B cell (primary cell): Measurements from ENCODE around the gene SENP1. TPM values are rescaled to one million over a fixed set of nuclear protein-coding genes. Genes with fewer than 3 reads are reported as not detected.

ENCODE experiments used
- ATAC-seq: fragments of 200-7000 bp; cut with Tn5 transposase; one replicate; pipeline ENCODE4 v1.10.0; 2021; ENCODE audit warnings: low read depth, mild to moderate bottlenecking, moderate number of reproducible peaks, moderate library complexity
- CTCF ChIA-PET: fragments of 350-600 bp; sonication (Branson Sonifier 250); formaldehyde crosslinking; loops from one replicate; lab custom pipeline; 2021; ENCODE audit warnings: antibody characterized with exemption, inconsistent platforms; lab: Charles Lee
- POLR2A ChIA-PET: fragments of 350-600 bp; sonication (Branson Sonifier 250); formaldehyde crosslinking; loops from one replicate; lab custom pipeline; 2021; ENCODE audit warnings: antibody characterized with exemption; lab: Charles Lee
- DNase-seq: peaks from one replicate; pipeline ENCODE4 v3.0.0; 2013
- H2AFZ ChIP-seq: 2 replicates; pipeline ENCODE4 v1.6.1; 2012; ENCODE audit warnings: mild to moderate bottlenecking, low read depth, low read length; ENCODE audit not compliant: insufficient read depth, poor library complexity, severe bottlenecking
- H3K27ac ChIP-seq, 2 donors: 1 replicate in 1 of 2; 2 replicates in 1 of 2; pipeline ENCODE4 v1.5.1; 2012 to 2013; ENCODE audit warnings: low read length in 2 of 2, mild to moderate bottlenecking in 2 of 2, moderate library complexity in 1 of 2
- H3K27me3 ChIP-seq, 4 experiments: fragments of 200-600 bp in 1 of 4; sonication (generic) in 1 of 4; replicated peaks in 1 of 4; 1 replicate in 2 of 4; 2 replicates in 2 of 4; pipeline versions ENCODE4 v1.6.1 to v1.7.0; 2013 to 2016; ENCODE audit warnings: low read length in 3 of 4, mild to moderate bottlenecking in 2 of 4, mixed read lengths in 1 of 4, moderate library complexity in 1 of 4; ENCODE audit not compliant: insufficient read depth in 4 of 4, control insufficient read depth in 3 of 4; ENCODE audit errors: control extremely low read depth in 1 of 4
- H3K36me3 ChIP-seq, 2 experiments: replicated peaks in 1 of 2; 1 replicate in 1 of 2; 2 replicates in 1 of 2; pipeline versions ENCODE4 v1.6.1 to v1.7.1; 2013; ENCODE audit warnings: low read length in 1 of 2; ENCODE audit not compliant: insufficient read depth in 2 of 2, control insufficient read depth in 1 of 2; ENCODE audit errors: control extremely low read depth in 1 of 2, extremely low read depth in 1 of 2
- H3K4me1 ChIP-seq, 2 donors: fragments of 200-600 bp in 1 of 2; sonication (generic) in 1 of 2; 1 replicate in 1 of 2; 2 replicates in 1 of 2; pipeline versions ENCODE4 v1.5.1 to v1.6.1; 2013 to 2017; ENCODE audit warnings: low read length in 2 of 2; ENCODE audit not compliant: control insufficient read depth in 2 of 2, insufficient read depth in 2 of 2
- H3K4me2 ChIP-seq: replicated peaks from 2 replicates; pipeline ENCODE3; 2012; ENCODE audit warnings: mild to moderate bottlenecking, low read depth, low read length; ENCODE audit not compliant: poor library complexity, severe bottlenecking
- H3K4me3 ChIP-seq, 5 experiments: fragments of 200-600 bp in 1 of 5; sonication (generic) in 1 of 5; 1 replicate in 3 of 5; 2 replicates in 2 of 5; pipeline versions ENCODE4 v1.5.1 to v1.7.0; 2011 to 2016; ENCODE audit warnings: low read length in 4 of 5, mild to moderate bottlenecking in 4 of 5, low read depth in 2 of 5, control low read depth in 1 of 5, moderate library complexity in 1 of 5; ENCODE audit not compliant: insufficient read depth in 1 of 5; ENCODE audit errors: control extremely low read depth in 1 of 5, extremely low read depth in 1 of 5
- H3K79me2 ChIP-seq: fragments of 200-600 bp; sonication (generic); one replicate; pipeline ENCODE4 v1.6.0; 2016; ENCODE audit warnings: low read length; ENCODE audit not compliant: control insufficient read depth, insufficient read depth
- H3K9ac ChIP-seq: fragments of 200-600 bp; sonication (generic); 2 replicates; pipeline ENCODE4 v1.6.1; 2017; ENCODE audit warnings: mild to moderate bottlenecking, low read length, moderate library complexity
- H3K9me3 ChIP-seq, 3 donors: one replicate each; pipeline versions ENCODE4 v1.6.1 to v1.7.1; 2013; ENCODE audit warnings: low read length in 2 of 3; ENCODE audit not compliant: control insufficient read depth in 2 of 3, insufficient read depth in 1 of 3; ENCODE audit errors: control extremely low read depth in 1 of 3
- H4K20me1 ChIP-seq: 2 replicates; pipeline ENCODE4 v1.6.0; 2012; ENCODE audit warnings: mild to moderate bottlenecking, low read length; ENCODE audit not compliant: insufficient read depth, control insufficient read depth, poor library complexity, severe bottlenecking
- H3K27ac Mint-ChIP-seq: one replicate; pipeline ENCODE4 v1.8.0; 2021; ENCODE audit warnings: mixed read lengths
- H3K27me3 Mint-ChIP-seq: one replicate; pipeline ENCODE4 v1.8.0; 2021; ENCODE audit warnings: mixed read lengths
- H3K4me1 Mint-ChIP-seq: one replicate; pipeline ENCODE4 v1.8.0; 2021; ENCODE audit warnings: mixed read lengths
- H3K4me3 Mint-ChIP-seq: one replicate; pipeline ENCODE4 v1.8.0; 2021; ENCODE audit warnings: mixed read lengths
- H3K9me3 Mint-ChIP-seq: one replicate; pipeline ENCODE4 v1.8.0; 2022; ENCODE audit warnings: mixed read lengths; ENCODE audit not compliant: insufficient read depth
- CTCF ChIP-seq: fragments of 200-600 bp; IDR thresholded peaks from one replicate; pipeline ENCODE4 v1.8.0; 2022; ENCODE audit warnings: antibody characterized with exemption, mild to moderate bottlenecking
- EZH2 ChIP-seq: IDR thresholded peaks from 2 replicates; pipeline ENCODE4 v1.6.1; 2012; ENCODE audit warnings: borderline replicate concordance, low read depth, mild to moderate bottlenecking, moderate library complexity, low read length; ENCODE audit not compliant: insufficient read depth, poor library complexity, severe bottlenecking
- WGBS: methylation state at CpG from one replicate; pipeline ENCODE4 v1.1.5; 2013; ENCODE audit warnings: missing lambda C conversion rate; ENCODE audit not compliant: insufficient coverage; 5-methylcytosine and 5-hydroxymethylcytosine counted together
- intact Hi-C: fragments of 100-400 bp; cut with micrococcal nuclease; formaldehyde crosslinking; loops from one replicate; pipeline ENCODE4 v1.10.0; 2022
- polyA plus RNA-seq: library from polyadenylated mRNA; depleted of rRNA; stranded (reverse); fragments of >200 nt; gene quantifications from 2 replicates; pipeline ENCODE4 v1.2.3, GENCODE V29; 2012
- total RNA-seq, 2 donors: library from RNA; stranded (reverse); fragments of 120-200 nt in 1 of 2; gene quantifications; 1 replicate in 1 of 2; 2 replicates in 1 of 2; pipeline versions ENCODE4 v1.2.3 to v1.2.4, GENCODE V29; 2013 to 2022

Gene SENP1
- total and polyA plus RNA-seq, 2 donors (not counting 1 experiment from before 2014, with no cell fraction given) = 7.3 to 44.8 TPM

DNA sequence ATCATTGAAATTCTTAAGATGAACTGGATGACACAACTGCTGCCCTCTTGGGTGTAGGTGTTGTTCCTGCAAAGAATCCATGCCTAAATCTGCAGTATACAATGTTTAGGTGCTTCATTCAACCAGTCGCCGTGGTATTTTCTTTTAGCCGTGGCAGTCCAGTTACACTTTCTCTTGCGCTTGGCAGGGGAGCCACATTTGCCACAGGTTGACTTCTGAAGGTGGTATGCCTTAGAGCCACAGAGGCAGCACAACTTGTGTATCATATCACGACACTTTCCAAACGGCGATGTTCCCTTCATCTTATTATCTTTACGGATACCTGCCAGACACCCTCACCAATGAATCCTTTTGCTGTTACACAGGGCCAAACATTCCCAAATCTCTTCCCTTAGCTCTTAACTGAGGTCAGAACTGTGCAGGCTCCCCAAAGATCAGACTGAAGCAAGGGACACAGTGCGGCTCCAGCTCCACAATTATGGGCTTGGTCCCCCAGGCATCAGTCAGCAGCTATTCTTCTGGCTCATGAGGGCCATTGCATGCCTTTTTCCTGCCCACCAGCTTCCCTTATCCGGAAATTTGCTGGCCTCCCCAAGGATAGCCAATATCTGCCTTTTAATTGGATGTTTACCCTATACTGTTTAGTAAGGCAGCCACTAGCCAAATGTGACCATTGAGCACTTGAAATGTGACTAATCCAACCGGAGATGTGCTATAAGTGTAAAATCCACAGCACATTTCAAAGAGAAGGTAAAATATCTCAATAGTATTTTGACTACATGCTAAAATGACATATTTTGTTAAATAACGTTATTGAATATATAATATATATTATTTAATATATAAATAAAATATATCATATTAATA lies 50.7 kb downstream of the SENP1 start:
- ATAC-seq (no peak), DNase-seq (no peak)
- WGBS = over 99% methylated on average over 10 of the region's 12 CpGs
- POLR2A ChIA-PET = no interaction called here
- no peak overlapping the region for H3K4me3 ChIP-seq
- H3K9ac ChIP-seq = no peak overlapping the region
- TF ChIP-seq EZH2 (no peak), CTCF (no peak)
- peaks cover 7 to 23% of the 10 kb centered on the region in 2 experiments for H3K36me3 ChIP-seq
- intact Hi-C loops = no loop called here
- H4K20me1 ChIP-seq = no peaks in the 10 kb centered on the region
- Mint-ChIP-seq H3K4me3 (no peak overlapping the region), H3K4me1 (no peaks in the 10 kb centered on the region), H3K27me3 (no peaks in the 10 kb centered on the region), H3K9me3 (no peaks in the 10 kb centered on the region), H3K27ac (no peak overlapping the region)
- no peaks in the 10 kb centered on the region for H3K4me1 ChIP-seq
- H3K27ac ChIP-seq = no peak overlapping the region
- no peak overlapping the region for H2AFZ ChIP-seq
- H3K9me3 ChIP-seq = peaks cover 0 to 11% (median 0%) of the 10 kb centered on the region in 3 donors
- H3K79me2 ChIP-seq = no peaks in the 10 kb centered on the region
- CTCF ChIA-PET = no interaction called here
- no peaks in the 10 kb centered on the region for H3K27me3 ChIP-seq
- H3K4me2 ChIP-seq = no peak overlapping the region

DNA sequence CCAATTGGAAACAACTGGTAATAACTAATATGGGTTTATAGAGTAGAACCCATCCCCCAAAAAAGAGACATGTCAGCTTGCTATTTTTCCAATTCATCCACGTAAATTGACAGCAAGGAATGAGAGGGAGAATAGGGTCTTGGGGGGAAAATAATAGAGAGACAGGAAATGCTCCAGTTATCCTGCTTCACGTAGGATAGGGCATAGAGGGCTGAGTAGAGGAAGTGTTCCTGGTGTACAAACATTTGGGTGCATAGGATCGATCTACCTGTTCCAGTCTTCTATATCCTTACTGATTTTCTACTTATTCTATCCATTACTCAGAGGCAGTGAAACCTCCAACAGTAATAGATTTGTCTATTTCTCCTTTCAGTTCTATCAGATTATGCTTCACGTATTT lies 52.0 kb downstream of the SENP1 start:
- no peak for ATAC-seq
- H3K4me2 ChIP-seq = no peak overlapping the region
- no peak overlapping the region for H3K27ac Mint-ChIP-seq
- H3K79me2 ChIP-seq = no peaks in the 10 kb centered on the region
- H3K4me3 ChIP-seq = no peak overlapping the region
- H3K9me3 ChIP-seq = peaks cover 0 to 3% (median 0%) of the 10 kb centered on the region in 3 donors
- no peaks in the 10 kb centered on the region for H3K9me3 Mint-ChIP-seq
- no peak overlapping the region for H3K27ac ChIP-seq
- H2AFZ ChIP-seq = no peak overlapping the region
- no peak overlapping the region for H3K9ac ChIP-seq
- no peaks in the 10 kb centered on the region for H3K27me3 Mint-ChIP-seq
- no peaks in the 10 kb centered on the region for H3K4me1 Mint-ChIP-seq
- no peak for TF ChIP-seq CTCF
- ChIA-PET CTCF (no interaction called here), POLR2A (no interaction called here)
- H3K27me3 ChIP-seq = no peaks in the 10 kb centered on the region
- no peaks in the 10 kb centered on the region for H3K4me1 ChIP-seq
- H3K36me3 ChIP-seq = peaks cover 2 to 21% of the 10 kb centered on the region in 2 experiments
- DNase-seq = no peak
- H3K4me3 Mint-ChIP-seq = no peak overlapping the region
- no peaks in the 10 kb centered on the region for H4K20me1 ChIP-seq
- 100% methylated on average over 2 of the region's 4 CpGs for WGBS
- intact Hi-C loops = no loop called here
